HG02571 (cell line): Measurements from ENCODE around the gene DSG4.

ENCODE experiments used
- ATAC-seq: cut with Tn5 transposase; IDR thresholded peaks from one replicate; pipeline ENCODE4 v1.9.1; 2021; ENCODE audit warnings: mild to moderate bottlenecking, moderate library complexity; ENCODE audit not compliant: unreplicated experiment

The DSG4 gene

DNA sequence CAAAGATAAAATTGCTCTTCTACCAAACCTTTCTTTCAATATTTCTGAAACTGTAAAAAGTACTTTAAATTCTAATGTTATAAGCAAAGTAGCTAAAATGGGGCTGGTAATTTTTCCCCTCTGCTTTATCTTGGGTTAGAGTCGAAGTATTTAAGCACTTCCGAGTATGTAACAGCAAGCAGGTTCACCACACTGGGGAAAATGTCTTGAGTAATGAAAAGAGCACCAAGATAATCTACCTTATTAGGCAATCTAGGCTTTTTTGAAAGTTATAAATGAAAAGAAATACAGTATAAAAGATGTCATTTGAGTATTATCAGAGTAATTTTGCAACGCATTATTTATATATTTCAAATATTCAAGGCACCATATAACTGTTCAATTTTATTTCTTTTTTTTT lies 70.3 kb downstream of the DSG4 start:
- no peak for ATAC-seq

DNA sequence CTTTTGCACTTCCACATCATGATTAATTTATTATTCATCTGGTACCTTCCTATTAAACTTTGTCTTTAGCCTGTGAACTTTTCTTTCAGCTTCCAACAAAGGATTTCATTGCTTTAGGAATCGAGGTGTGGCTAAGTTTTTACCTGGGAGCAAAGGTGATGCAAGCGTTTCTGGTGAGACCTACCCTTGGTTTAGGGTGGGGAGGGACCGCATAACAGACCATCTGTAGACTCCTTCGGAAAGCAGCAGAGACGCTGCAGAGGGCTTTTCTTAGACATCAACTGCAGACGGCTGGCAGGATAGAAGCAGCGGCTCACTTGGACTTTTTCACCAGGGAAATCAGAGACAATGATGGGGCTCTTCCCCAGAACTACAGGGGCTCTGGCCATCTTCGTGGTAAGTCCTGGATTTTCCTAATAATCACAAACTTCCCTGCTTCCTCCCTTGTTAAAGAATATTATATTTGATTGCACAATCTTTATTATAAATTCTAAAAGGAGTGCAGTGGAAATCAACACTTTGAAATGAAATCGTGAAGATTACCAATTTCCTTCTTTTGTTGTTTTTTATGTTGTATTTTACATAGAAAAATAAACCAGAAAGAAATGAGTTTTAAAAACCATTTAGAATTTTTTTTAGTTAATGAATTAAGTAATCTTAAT lies 71.1 kb downstream of the DSG4 start, which contains the start of gene DSG3:
Gene DSG3 (plus strand): TSS at position 212 of the 662 bp plus-strand sequence. CDS start 137 bp downstream, at position 349.
- no peak for ATAC-seq

DNA sequence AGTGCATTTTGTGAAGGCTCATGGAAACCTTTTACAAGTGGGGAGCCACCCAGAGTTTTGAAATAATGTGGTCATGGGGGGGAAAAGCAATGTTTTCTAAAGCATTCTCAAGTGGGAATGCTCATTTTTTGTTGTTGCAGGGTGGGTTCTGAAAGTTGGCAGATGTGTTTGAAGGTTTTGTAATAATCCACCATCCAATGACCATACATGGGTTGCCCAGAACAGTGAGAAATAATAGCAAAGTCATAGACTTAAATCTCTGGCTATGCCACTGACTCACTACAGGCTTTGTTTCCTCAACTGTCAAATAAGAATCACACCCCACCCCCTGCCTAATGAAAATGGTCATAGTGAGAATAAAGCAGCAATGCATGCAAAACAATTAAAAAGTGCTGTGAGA lies 73.8 kb downstream of the DSG4 start:
- ATAC-seq: no peak

DNA sequence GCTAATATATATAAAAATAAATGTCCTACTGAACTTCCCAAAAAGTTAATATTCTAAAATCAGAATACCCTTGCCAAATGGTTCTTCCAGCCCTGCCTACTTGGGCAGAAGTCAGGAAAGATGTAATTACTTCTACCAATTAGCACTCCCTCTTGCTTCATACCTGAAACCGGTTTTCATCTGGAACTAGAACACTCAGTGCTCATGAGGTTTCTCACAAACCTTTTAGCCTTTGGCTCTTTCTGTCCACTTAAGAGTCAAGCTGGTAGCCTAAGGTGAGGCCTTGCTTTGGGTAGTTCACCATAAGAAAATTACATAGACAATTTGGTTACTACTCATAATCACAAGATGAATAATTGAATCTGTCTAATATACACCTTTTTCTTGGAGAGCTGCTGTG lies 75.0 kb downstream of the DSG4 start:
- ATAC-seq: no peak

DNA sequence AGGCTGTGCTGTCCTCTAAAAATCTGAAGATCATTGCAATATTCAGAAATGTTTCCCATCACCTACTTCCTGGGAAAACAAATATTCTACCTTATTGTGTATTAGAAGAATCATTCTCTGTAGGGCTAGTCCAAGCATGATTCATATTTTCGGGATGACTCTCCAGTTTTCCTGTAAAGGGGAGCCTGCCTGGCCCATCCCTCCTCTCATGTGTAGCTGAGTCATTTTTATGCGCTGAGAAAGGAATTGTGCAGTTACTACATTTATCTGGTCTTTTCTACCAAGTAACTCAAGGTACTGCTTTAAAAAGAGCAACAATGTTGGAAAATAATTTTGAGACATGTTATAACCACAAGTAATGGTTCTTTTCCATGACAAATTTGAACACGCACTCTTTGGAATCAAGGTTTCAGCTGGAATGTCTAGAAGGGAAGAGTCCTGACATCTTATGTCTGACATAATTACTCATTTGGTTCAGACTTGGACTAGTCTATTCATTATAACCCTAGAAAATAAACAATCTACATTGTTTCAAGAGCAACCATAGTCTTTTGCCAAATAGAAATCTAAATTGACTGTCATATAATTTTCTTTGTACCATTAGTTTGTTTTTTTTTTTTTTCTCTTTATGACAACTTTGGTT lies 77.6 kb downstream of the DSG4 start:
- ATAC-seq: no peak
